Spleen (tissue), 7 donors: ENCODE results near the gene MRPL17.

Source experiments
- CTCF ChIP-seq, 11 experiments: fragments of 200-600 bp in 7 of 11; fragments of 450-650 bp in 4 of 11; sonication (generic) in 4 of 11; IDR thresholded peaks in 8 of 11; conservative IDR thresholded peaks in 3 of 11; 1 replicate in 7 of 11; 2 replicates in 4 of 11; pipeline versions ENCODE4 v1.4.0 to v1.8.0; 2016 to 2021; ENCODE audit warnings: antibody characterized with exemption in 11 of 11, inconsistent platforms in 4 of 11, mild to moderate bottlenecking in 1 of 11
- POLR2A ChIP-seq, 3 donors: fragments of 450-650 bp; IDR thresholded peaks; one replicate each; pipeline ENCODE4 v1.5.1; 2017; ENCODE audit warnings: antibody characterized with exemption in 3 of 3, mild to moderate bottlenecking in 1 of 3
- donor health status: DM: no; HTN: no; CAD: no; lungs with moderate emphysema.
- donor health status: DM: no; HTN: no; CAD: no.
- donor health status: DM: no; HTN: no; CAD: no.

GRCh38 chr11:6654281-6655019, 28.7 kb downstream of the MRPL17 start:
- TF ChIP-seq CTCF (IDR thresholded peaks at IDR 0.05 in 8 of 11, conservative IDR thresholded peaks at IDR 0.05 in 3 of 11) = no peak
- TF ChIP-seq POLR2A (IDR thresholded peaks at IDR 0.05) = no peak
